Prostate gland (tissue), 2 donors: ENCODE measurements around the gene OLFM2. TPM values are rescaled to one million over a fixed set of nuclear protein-coding genes. Genes with fewer than 3 reads are reported as not detected.
A peak's percentile ranks its signal among the peaks of the same experiment; 100 is the strongest.
"Not testable (repeated sequence)": the region's sequence is repeated elsewhere in the genome, so short reads cannot be mapped to it uniquely, and the experiment has no call there.

Source experiments
- DNase-seq: peaks from one replicate; pipeline ENCODE4 v3.0.0-alpha.2; 2019; ENCODE audit warnings: low spot score
- H3K27ac ChIP-seq, 2 donors: fragments of 200-600 bp; sonication (generic); 2 replicates each; pipeline ENCODE4 v1.5.1; 2017 to 2019
- H3K27me3 ChIP-seq: fragments of 200-600 bp; sonication (generic); replicated peaks from 2 replicates; pipeline ENCODE4 v1.5.1; 2019; ENCODE audit not compliant: insufficient read depth
- H3K36me3 ChIP-seq, 2 donors: fragments of 200-600 bp; sonication (generic); 1 replicate in 1 of 2; 2 replicates in 1 of 2; pipeline versions ENCODE4 v1.5.1 to v1.8.1; 2017 to 2019
- H3K4me1 ChIP-seq: fragments of 200-600 bp; sonication (generic); replicated peaks from 2 replicates; pipeline ENCODE4 v1.5.1; 2019
- H3K4me3 ChIP-seq, 2 donors: fragments of 200-600 bp; sonication (generic); 2 replicates each; pipeline ENCODE4 v1.5.1; 2017 to 2019
- H3K9me3 ChIP-seq: fragments of 200-600 bp; sonication (generic); 2 replicates; pipeline ENCODE4 v1.5.1; 2017
- CTCF ChIP-seq, 4 experiments: fragments of 200-600 bp in 2 of 4; fragments of 450-650 bp in 2 of 4; sonication (generic) in 2 of 4; IDR thresholded peaks; 1 replicate in 3 of 4; 2 replicates in 1 of 4; pipeline ENCODE4 v1.5.1; 2016 to 2019; ENCODE audit warnings: antibody characterized with exemption in 4 of 4, mild to moderate bottlenecking in 2 of 4, moderate library complexity in 2 of 4
- POLR2A ChIP-seq: fragments of 450-650 bp; IDR thresholded peaks from one replicate; pipeline ENCODE4 v1.6.1; 2016; ENCODE audit warnings: antibody characterized with exemption, mild to moderate bottlenecking
- POLR2AphosphoS5 ChIP-seq: sonication (generic); formaldehyde crosslinking; IDR thresholded peaks from one replicate; pipeline ENCODE4 v1.6.1; 2017; ENCODE audit warnings: antibody characterized with exemption
- WGBS: methylation state at CpG from one replicate; pipeline ENCODE4 v1.1.5; 2018; 5-methylcytosine and 5-hydroxymethylcytosine counted together
- intact Hi-C: fragments of 100-400 bp; cut with DNase I; formaldehyde crosslinking; loops from one replicate; pipeline ENCODE4 v1.14.2; 2022
- total RNA-seq, 2 donors: library from RNA; depleted of rRNA; stranded (reverse); fragments of >200 nt; gene quantifications; one replicate each; pipeline ENCODE4 v1.1.0, GENCODE V29; 2016

Gene OLFM2
- total RNA-seq, 2 donors from 2014 or later: 10.6 to 19.5 TPM

- 47% methylated on average over 19 of the region's 19 CpGs for WGBS
- no peak for DNase-seq
Measured at GRCh38 chr19:9850235-9850959, 85.9 kb downstream of the OLFM2 start.

GRCh38 chr19:9849791-9850190, 86.5 kb downstream of the OLFM2 start:
- H3K27me3 ChIP-seq: no peaks in the 10 kb centered on the region
- H3K4me1 ChIP-seq: no peaks in the 10 kb centered on the region
- intact Hi-C loops: no loop called here
- TF ChIP-seq CTCF (IDR thresholded peaks at IDR 0.05) (no peak), POLR2A (no peak)
- H3K9me3 ChIP-seq: no peaks in the 10 kb centered on the region
- H3K36me3 ChIP-seq: no peaks in the 10 kb centered on the region
- H3K27ac ChIP-seq: no peak overlapping the region
- DNase-seq: no peak
- WGBS: 72% methylated on average over 7 of the region's 7 CpGs
- H3K4me3 ChIP-seq: no peak overlapping the region

More at GRCh38 chr19:9850235-9850959, 85.9 kb downstream of the OLFM2 start:
- Histone ChIP-seq H3K4me3 (no peak overlapping the region), H3K9me3 (no peaks in the 10 kb centered on the region), H3K36me3 (no peaks in the 10 kb centered on the region), H3K27ac (no peak overlapping the region), H3K27me3 (no peaks in the 10 kb centered on the region), H3K4me1 (no peaks in the 10 kb centered on the region)
- intact Hi-C loops: no loop called here
- TF ChIP-seq CTCF (IDR thresholded peaks at IDR 0.05): no peak
- no peak for TF ChIP-seq POLR2AphosphoS5
- TF ChIP-seq POLR2A: no peak

GRCh38 chr19:9848762-9849161, 87.6 kb downstream of the OLFM2 start:
- Histone ChIP-seq H3K9me3 (no peaks in the 10 kb centered on the region), H3K36me3 (peaks cover 0 to 5% of the 10 kb centered on the region in 2 donors), H3K4me1 (no peaks in the 10 kb centered on the region), H3K4me3 (no peak overlapping the region), H3K27me3 (no peaks in the 10 kb centered on the region), H3K27ac (no peak overlapping the region)
- DNase-seq: no peak
- intact Hi-C loops: no loop called here
- TF ChIP-seq POLR2A (no peak), POLR2AphosphoS5 (no peak), CTCF (IDR thresholded peaks at IDR 0.05) (no peak)
- WGBS: 77% methylated on average over 23 of the region's 23 CpGs

DNA sequence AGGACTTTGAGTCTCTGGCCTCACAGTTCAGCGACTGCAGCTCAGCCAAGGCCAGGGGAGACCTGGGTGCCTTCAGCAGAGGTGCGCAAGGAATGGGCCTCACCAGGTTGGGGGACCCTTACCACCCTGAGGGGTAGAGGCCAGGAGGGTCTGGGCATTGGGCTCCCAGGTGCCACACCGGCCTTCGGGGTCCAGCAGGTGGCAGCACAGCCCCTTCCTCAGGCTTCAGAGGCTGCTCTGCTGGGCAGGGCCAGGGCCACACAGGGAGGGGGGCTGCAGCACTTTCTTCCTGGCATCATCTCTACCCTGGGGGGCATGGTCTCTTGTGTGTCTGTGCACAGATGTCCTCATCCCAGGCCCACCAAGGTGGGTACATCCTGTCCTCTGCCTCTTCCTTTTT, 88.3 kb downstream of the OLFM2 start:
- Histone ChIP-seq H3K36me3 (peaks cover 0 to 8% of the 10 kb centered on the region in 2 donors), H3K27me3 (no peaks in the 10 kb centered on the region), H3K4me1 (no peaks in the 10 kb centered on the region), H3K27ac (no peak overlapping the region), H3K9me3 (no peaks in the 10 kb centered on the region), H3K4me3 (no peak overlapping the region)
- TF ChIP-seq POLR2A (no peak), CTCF (IDR thresholded peaks at IDR 0.05) (peak in 3 of 4 experiments; percentile 14 to 38 (median 17)), POLR2AphosphoS5 (no peak)
- WGBS: 81% methylated on average over 2 of the region's 4 CpGs
- intact Hi-C loops: no loop called here
- DNase-seq: no peak

DNA sequence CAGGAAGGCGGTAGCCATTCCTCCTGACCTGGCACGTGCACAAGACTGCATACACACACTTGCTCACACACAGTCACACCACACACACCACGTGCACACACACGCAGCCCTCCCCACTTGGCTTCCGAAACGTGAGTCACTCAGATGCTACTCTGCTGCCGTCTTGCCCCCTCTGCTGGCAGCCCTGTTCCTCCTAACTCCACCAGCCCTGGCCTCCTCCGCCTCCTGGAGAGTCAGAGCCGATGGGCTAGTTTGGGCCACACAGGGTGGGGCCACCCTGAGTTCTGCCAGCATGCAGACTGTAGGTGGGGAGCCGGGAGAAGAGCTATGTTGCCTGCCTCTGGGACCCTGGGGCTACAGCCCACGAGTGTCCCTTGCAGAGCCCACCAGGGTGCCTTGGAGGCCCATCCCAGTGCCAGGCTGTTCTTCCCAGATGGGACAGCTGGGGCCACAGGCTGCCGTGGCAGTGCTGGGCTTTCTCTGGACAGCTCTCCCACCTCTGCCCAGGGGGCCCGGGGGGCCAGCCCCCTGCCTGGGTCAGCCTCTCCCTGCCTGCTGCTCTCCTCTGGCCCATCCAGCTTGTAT, 89.1 kb downstream of the OLFM2 start:
- no peak overlapping the region for H3K4me3 ChIP-seq
- TF ChIP-seq POLR2A: no peak
- peak in 3 of 4 experiments; percentile 45 to 53 (median 46) for TF ChIP-seq CTCF (IDR thresholded peaks at IDR 0.05)
- peak; percentile 74 for TF ChIP-seq POLR2AphosphoS5
- 38% methylated on average over 9 of the region's 13 CpGs for WGBS
- intact Hi-C loops: no loop called here
- H3K27me3 ChIP-seq: no peaks in the 10 kb centered on the region
- H3K9me3 ChIP-seq: no peaks in the 10 kb centered on the region
- no peaks in the 10 kb centered on the region for H3K4me1 ChIP-seq
- peak overlapping the region in 1 of 2 donors; percentile 3 for H3K27ac ChIP-seq
- peaks cover 4 to 16% of the 10 kb centered on the region in 2 donors for H3K36me3 ChIP-seq
- peak; percentile 50 for DNase-seq

DNA sequence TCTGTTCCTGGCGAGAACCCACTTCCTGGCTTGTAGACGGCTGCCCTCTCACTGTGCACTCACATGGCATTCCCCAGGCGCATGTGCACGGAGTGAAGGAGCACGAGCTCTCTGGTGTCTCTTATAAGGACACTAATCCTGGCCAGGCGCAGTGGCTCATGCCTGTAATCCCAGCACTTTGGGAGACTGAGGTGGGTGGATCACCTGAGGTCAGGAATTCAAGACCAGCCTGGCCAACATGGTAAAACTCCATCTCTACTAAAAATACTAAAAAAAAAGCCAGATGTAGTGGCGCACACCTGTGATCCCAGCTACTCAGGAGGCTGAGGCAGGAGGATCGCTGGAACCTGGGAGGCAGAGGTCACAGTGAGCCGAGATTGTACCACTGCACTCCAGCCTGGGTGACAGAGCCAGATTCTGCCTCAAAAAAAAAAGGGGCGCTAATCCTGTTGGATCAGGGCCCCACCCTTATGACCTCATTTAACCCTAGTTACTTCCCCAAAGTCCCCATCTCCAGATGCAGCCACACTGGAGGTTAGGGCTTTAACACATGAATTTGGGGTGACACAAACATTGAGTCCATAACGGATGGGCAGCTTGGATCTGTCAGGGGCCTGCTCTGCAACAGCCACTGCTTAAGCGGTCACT, 92.6 kb downstream of the OLFM2 start:
- H3K4me1 ChIP-seq: not testable (repeated sequence)
- peaks cover 4 to 28% of the 10 kb centered on the region in 2 donors for H3K36me3 ChIP-seq
- 96% methylated on average over 12 of the region's 12 CpGs for WGBS

More for the DNA sequence above, 92.6 kb downstream of the OLFM2 start:
- H3K27ac ChIP-seq, DNase-seq, H3K4me3 ChIP-seq, H3K9me3 ChIP-seq, H3K27me3 ChIP-seq, intact Hi-C loops: not testable (repeated sequence)
